SK-N-SH (cell line): Measurements from ENCODE around the gene PIK3CG. TPM values are rescaled to one million over a fixed set of nuclear protein-coding genes. Genes with fewer than 3 reads are reported as not detected.
"Not testable (repeated sequence)": the region's sequence is repeated elsewhere in the genome, so short reads cannot be mapped to it uniquely, and the experiment has no call there.

Experiments
- CTCF ChIA-PET: fragments of 300-600, 350-600 bp; formaldehyde crosslinking; extraction: SDS; loops from one replicate; lab custom pipeline; 2021; lab: Yijun Ruan, JAX
- POLR2A ChIA-PET: fragments of 350-600 bp; sonication (Branson Sonifier 250); formaldehyde crosslinking; extraction: SDS; loops from one replicate; lab custom pipeline; 2020; ENCODE audit warnings: antibody characterized with exemption, inconsistent platforms; lab: Yijun Ruan, JAX
- DNase-seq: peaks from one replicate; pipeline ENCODE4 v3.0.0; 2012
- H2AFZ ChIP-seq: fragments of 200-600 bp; sonication (generic); 2 replicates; pipeline ENCODE4 v1.8.1; 2016; ENCODE audit warnings: antibody characterized with exemption, mild to moderate bottlenecking, low read depth
- H3F3A ChIP-seq: fragments of 200-600 bp; sonication (generic); replicated peaks from 2 replicates; pipeline ENCODE3; 2016; ENCODE audit warnings: antibody characterized with exemption, mild to moderate bottlenecking; ENCODE audit not compliant: insufficient read depth
- H3K27ac ChIP-seq, 2 experiments: fragments of 200-500 bp in 1 of 2; fragments of 200-600 bp in 1 of 2; sonication (Bioruptor generic) in 1 of 2; sonication (generic), shearing (Covaris generic) in 1 of 2; 2 replicates each; pipeline versions ENCODE4 v1.5.1 to v1.6.1; 2014 to 2016; ENCODE audit warnings: low read depth in 2 of 2, inconsistent platforms in 1 of 2, low read length in 1 of 2, mild to moderate bottlenecking in 1 of 2, mixed read lengths in 1 of 2
- H3K27me3 ChIP-seq: fragments of 200-600 bp; sonication (generic), shearing (Covaris generic); 2 replicates; pipeline ENCODE4 v1.6.1; 2016; ENCODE audit warnings: mixed run types; ENCODE audit not compliant: insufficient read depth
- H3K36me3 ChIP-seq, 2 experiments: fragments of 200-500 bp in 1 of 2; fragments of 200-600 bp in 1 of 2; sonication (Bioruptor generic) in 1 of 2; sonication (generic) in 1 of 2; replicated peaks in 1 of 2; 2 replicates each; pipeline versions ENCODE3 to v1.5.1; 2014 to 2016; ENCODE audit warnings: low read length in 1 of 2, mild to moderate bottlenecking in 1 of 2; ENCODE audit not compliant: insufficient read depth in 2 of 2, control insufficient read depth in 1 of 2
- H3K4me1 ChIP-seq, 2 experiments: fragments of 200-500 bp in 1 of 2; fragments of 200-600 bp in 1 of 2; sonication (Bioruptor generic) in 1 of 2; sonication (generic), shearing (Covaris generic) in 1 of 2; 2 replicates each; pipeline versions ENCODE4 v1.5.1 to v1.6.1; 2014 to 2016; ENCODE audit warnings: low read depth in 1 of 2, low read length in 1 of 2, mixed run types in 1 of 2; ENCODE audit not compliant: insufficient read depth in 2 of 2, control insufficient read depth in 1 of 2
- H3K4me2 ChIP-seq: fragments of 200-600 bp; sonication (generic), shearing (Covaris generic); 2 replicates; pipeline ENCODE4 v1.6.1; 2017; ENCODE audit warnings: mixed run types
- H3K4me3 ChIP-seq, 2 experiments: fragments of 200-500 bp in 1 of 2; fragments of 200-600 bp in 1 of 2; sonication (Bioruptor generic) in 1 of 2; sonication (generic), shearing (Covaris generic) in 1 of 2; 2 replicates each; pipeline versions ENCODE4 v1.5.1 to v1.8.1; 2014 to 2016; ENCODE audit warnings: low read depth in 2 of 2, inconsistent platforms in 1 of 2, low read length in 1 of 2, mild to moderate bottlenecking in 1 of 2, mixed read lengths in 1 of 2, moderate library complexity in 1 of 2
- H3K79me2 ChIP-seq: fragments of 200-600 bp; sonication (generic); 2 replicates; pipeline ENCODE4 v1.8.1; 2017; ENCODE audit warnings: mild to moderate bottlenecking; ENCODE audit not compliant: insufficient read depth
- H3K9ac ChIP-seq: fragments of 200-600 bp; sonication (generic); 2 replicates; pipeline ENCODE4 v1.6.1; 2017; ENCODE audit warnings: mixed run types
- H3K9me2 ChIP-seq: fragments of 200-600 bp; sonication (generic); 2 replicates; pipeline ENCODE4 v1.6.1; 2017; ENCODE audit warnings: mixed run types
- H3K9me3 ChIP-seq: fragments of 200-600 bp; sonication (generic); 2 replicates; pipeline ENCODE4 v1.6.1; 2017; ENCODE audit warnings: mixed run types, mild to moderate bottlenecking, moderate library complexity
- H4K20me1 ChIP-seq: fragments of 200-600 bp; sonication (generic); 2 replicates; pipeline ENCODE4 v1.6.1; 2017; ENCODE audit warnings: mild to moderate bottlenecking, mixed run types; ENCODE audit not compliant: insufficient read depth
- CHD2 ChIP-seq: fragments of 150-350 bp; IDR thresholded peaks from 2 replicates; pipeline ENCODE4 v1.6.1; 2018; ENCODE audit warnings: low read length; ENCODE audit not compliant: partially characterized antibody
- EZH2phosphoT487 ChIP-seq: fragments of 200-600 bp; sonication (generic); IDR thresholded peaks from 2 replicates; pipeline ENCODE4 v1.6.1; 2017; ENCODE audit warnings: low read depth, mixed run types, mild to moderate bottlenecking, antibody characterized with exemption, moderate library complexity, borderline replicate concordance
- FOSL2 ChIP-seq: IDR thresholded peaks from 2 replicates; pipeline ENCODE4 v1.4.0; 2012; ENCODE audit warnings: low read depth, mild to moderate bottlenecking, moderate library complexity, borderline replicate concordance
- GABPA ChIP-seq: IDR thresholded peaks from 2 replicates; pipeline ENCODE4 v1.4.0; 2012; ENCODE audit warnings: low read depth, mild to moderate bottlenecking
- MXI1 ChIP-seq: IDR thresholded peaks from 2 replicates; pipeline ENCODE4 v1.6.1; 2012; ENCODE audit warnings: mild to moderate bottlenecking, low read depth, low read length, improper control_type of control experiment
- NRF1 ChIP-seq: IDR thresholded peaks from 2 replicates; pipeline ENCODE4 v1.6.1; 2012; ENCODE audit warnings: low read depth, mild to moderate bottlenecking, low read length
- POLR2AphosphoS5 ChIP-seq: IDR thresholded peaks from 2 replicates; pipeline ENCODE4 v1.6.1; 2012; ENCODE audit warnings: low read depth, low read length
- RAD21 ChIP-seq: IDR thresholded peaks from 2 replicates; pipeline ENCODE4 v1.6.1; 2012; ENCODE audit warnings: mild to moderate bottlenecking, low read length
- REST ChIP-seq: IDR thresholded peaks from 2 replicates; pipeline ENCODE4 v1.6.1; 2012; ENCODE audit warnings: mild to moderate bottlenecking, low read depth, low read length, moderate library complexity
- RXRA ChIP-seq: IDR thresholded peaks from 2 replicates; pipeline ENCODE4 v1.4.0; 2012; ENCODE audit warnings: low read depth, mild to moderate bottlenecking, borderline replicate concordance
- TCF12 ChIP-seq: IDR thresholded peaks from 2 replicates; pipeline ENCODE4 v1.4.0; 2012
- USF2 ChIP-seq: fragments of 150-350 bp; IDR thresholded peaks from 2 replicates; pipeline ENCODE4 v1.6.1; 2017; ENCODE audit warnings: antibody characterized with exemption, low read length, low read depth, borderline replicate concordance
- WGBS: methylation state at CpG from one replicate; pipeline ENCODE4 v1.1.6; 2017; ENCODE audit warnings: low lambda C conversion rate; 5-methylcytosine and 5-hydroxymethylcytosine counted together
- polyA plus RNA-seq, 3 experiments: library from polyadenylated mRNA; depleted of rRNA; stranded (reverse); fragments of >200 nt; gene quantifications; 2 replicates each; pipeline ENCODE4 v1.2.3, GENCODE V29; 2012

PIK3CG gene
- polyA plus RNA-seq, 1 of the 3 experiments (the other 2 are of a cell fraction), result not detected

- Histone ChIP-seq H3K27ac (no peak overlapping the region), H3K4me1 (peaks cover 0 to 9% of the 10 kb centered on the region in 2 experiments; a peak in 1 of 4 replicates), H3K36me3 (no peaks in the 10 kb centered on the region), H3K27me3 (no peaks in the 10 kb centered on the region), H3K9me3 (no peaks in the 10 kb centered on the region), H3F3A (no peaks in the 10 kb centered on the region), H3K4me3 (no peak overlapping the region), H4K20me1 (no peaks in the 10 kb centered on the region), H3K4me2 (no peak overlapping the region), H3K9me2 (no peaks in the 10 kb centered on the region), H3K9ac (no peak overlapping the region), H2AFZ (no peak overlapping the region), H3K79me2 (no peaks in the 10 kb centered on the region)
- 73% methylated on average over 3 of the region's 3 CpGs for WGBS
- ChIA-PET CTCF (no interaction called here), POLR2A (no interaction called here)
- no peak for TF ChIP-seq EZH2phosphoT487
- no peak for TF ChIP-seq NRF1
- TF ChIP-seq CHD2, result no peak
- TF ChIP-seq GABPA, result no peak
- no peak for TF ChIP-seq RXRA
- no peak for TF ChIP-seq REST
- TF ChIP-seq TCF12, result no peak
- TF ChIP-seq RAD21, result no peak
- TF ChIP-seq USF2, result no peak
- no peak for TF ChIP-seq FOSL2
- TF ChIP-seq MXI1, result no peak
- no peak for TF ChIP-seq POLR2AphosphoS5
- DNase-seq, result no peak
Observed at GRCh38 chr7:106896231-106896630, 31.1 kb downstream of the PIK3CG start.

- H3K9me3 ChIP-seq, H4K20me1 ChIP-seq, H3K9me2 ChIP-seq, H3K79me2 ChIP-seq, DNase-seq, CTCF ChIA-PET, H2AFZ ChIP-seq, H3K4me3 ChIP-seq, H3K27ac ChIP-seq, H3F3A ChIP-seq, POLR2A ChIA-PET, H3K27me3 ChIP-seq, H3K9ac ChIP-seq, H3K36me3 ChIP-seq, H3K4me2 ChIP-seq: not testable (repeated sequence)
- H3K4me1 ChIP-seq, result peaks cover 0 to 13% of the 10 kb centered on the region in 2 experiments; a peak in 1 of 4 replicates
- WGBS, result 78% methylated on average over 3 of the region's 3 CpGs
Observed at GRCh38 chr7:106897553-106897952, 32.5 kb downstream of the PIK3CG start.

- H3K9ac ChIP-seq, H2AFZ ChIP-seq, H4K20me1 ChIP-seq, H3K9me3 ChIP-seq, H3K27ac ChIP-seq, H3K4me3 ChIP-seq, H3F3A ChIP-seq, H3K36me3 ChIP-seq, H3K9me2 ChIP-seq, CTCF ChIA-PET, DNase-seq, H3K79me2 ChIP-seq, H3K4me2 ChIP-seq, POLR2A ChIA-PET, H3K27me3 ChIP-seq: not testable (repeated sequence)
- H3K4me1 ChIP-seq, result peaks cover 0 to 13% of the 10 kb centered on the region in 2 experiments; a peak in 1 of 4 replicates
- WGBS, result 51% methylated on average over 2 of the region's 2 CpGs
Observed at GRCh38 chr7:106898967-106899366, 33.9 kb downstream of the PIK3CG start.
